ENCODE measurements around the gene TBC1D1. TPM values are rescaled to one million over a fixed set of nuclear protein-coding genes. Genes with fewer than 3 reads are reported as not detected.

The TBC1D1 gene
- total and polyA plus RNA-seq, 2 of the 8 experiments (the other 6 are each of a cell fraction or from before 2014, with no cell fraction given) = 96.9 to 162 TPM

DNA sequence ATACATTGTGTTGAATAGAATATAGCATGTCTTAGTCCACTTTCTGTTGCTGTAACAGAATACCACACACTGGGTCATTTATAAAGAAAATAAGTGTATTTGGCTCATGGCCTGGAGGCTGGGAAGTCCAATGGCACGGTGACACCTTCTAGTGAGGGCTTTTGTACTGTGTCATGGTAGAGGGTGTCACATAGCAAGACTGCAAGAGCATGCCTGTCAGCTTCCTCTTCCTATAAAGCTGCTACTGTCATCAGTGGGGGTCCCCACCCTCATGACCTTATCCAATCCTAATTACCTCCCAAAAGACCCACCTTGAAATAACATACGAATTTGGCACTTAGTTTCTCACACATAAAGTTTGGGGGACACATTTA, 262.5 kb downstream of the TBC1D1 start:
- TF ChIP-seq SP1 (IDR thresholded peaks at IDR 0.05; ENCODE audit: low read depth, low read length) (no peak), BRCA1 (IDR thresholded peaks at IDR 0.05; ENCODE audit: low read depth, low read length) (no peak), CTBP2 (IDR thresholded peaks at IDR 0.05; ENCODE audit: borderline replicate concordance, insufficient read depth, insufficient read length, low read length) (no peak)
- Histone ChIP-seq H3K27me3 (replicated peaks in 1 of 4; ENCODE audit: control insufficient read depth in 3 of 4, extremely low read depth in 1 of 4, insufficient read depth in 3 of 4, low read length in 3 of 4) (no peaks in the 10 kb centered on the region), H3K18ac (ENCODE audit: extremely low read depth, low read length) (no peak overlapping the region), H2BK5ac (ENCODE audit: low read depth, low read length) (no peak overlapping the region), H4K8ac (ENCODE audit: extremely low read depth, insufficient read depth, low read length) (no peak overlapping the region), H3K14ac (ENCODE audit: insufficient read length) (no peak overlapping the region), H3K4me2 (ENCODE audit: insufficient read depth in 1 of 2, low read depth in 2 of 2, low read length in 2 of 2) (no peak overlapping the region), H3K27ac (ENCODE audit: low read depth, low read length) (no peak overlapping the region), H2BK20ac (ENCODE audit: low read length) (no peak overlapping the region), H3K4me1 (replicated peaks in 1 of 4; ENCODE audit: control insufficient read depth in 3 of 4, insufficient read depth in 4 of 4, low read length in 3 of 4) (no peaks in the 10 kb centered on the region; a peak in 2 of 7 replicates), H4K5ac (ENCODE audit: insufficient read length, low read depth, low read length) (no peak overlapping the region), H4K91ac (replicated peaks; ENCODE audit: insufficient read length, low read length) (no peak overlapping the region), H3K79me1 (ENCODE audit: low read depth, low read length) (no peaks in the 10 kb centered on the region), H3K23me2 (ENCODE audit: low read depth, low read length) (no peaks in the 10 kb centered on the region), H3K36me3 (ENCODE audit: control insufficient read depth in 2 of 4, insufficient read depth in 4 of 4, low read length in 3 of 4) (no peaks in the 10 kb centered on the region), H2BK15ac (ENCODE audit: low read length) (no peak overlapping the region), H3K9me3 (ENCODE audit: insufficient read depth in 2 of 2, low read depth in 1 of 2, low read length in 1 of 2) (no peaks in the 10 kb centered on the region), H3K9ac (replicated peaks in 1 of 4; ENCODE audit: extremely low read depth in 1 of 4, low read depth in 3 of 4, low read length in 3 of 4) (no peak overlapping the region), H2BK12ac (ENCODE audit: low read depth, low read length) (no peak overlapping the region), H2AFZ (ENCODE audit: low read length) (no peak overlapping the region), H3K56ac (replicated peaks; ENCODE audit: insufficient read length, low read depth, low read length) (no peak overlapping the region), H4K20me1 (replicated peaks in 1 of 2; ENCODE audit: control insufficient read depth in 1 of 2, insufficient read depth in 2 of 2, low read length in 2 of 2) (no peaks in the 10 kb centered on the region), H3K23ac (ENCODE audit: insufficient read length) (no peak overlapping the region), H3K4me3 (ENCODE audit: extremely low read depth in 1 of 4, insufficient read depth in 2 of 4, low read depth in 3 of 4, low read length in 4 of 4) (no peak overlapping the region), H2BK120ac (replicated peaks; ENCODE audit: low read depth, low read length) (no peak overlapping the region), H2AK5ac (ENCODE audit: low read depth, low read length) (no peak overlapping the region), H3K79me2 (ENCODE audit: control insufficient read depth in 1 of 2, insufficient read depth in 2 of 2, low read length in 2 of 2) (no peaks in the 10 kb centered on the region), H3K4ac (replicated peaks; ENCODE audit: insufficient read length, low read depth, low read length) (no peak overlapping the region)
- DNase-seq (ENCODE audit: low read depth in 1 of 2, low spot score in 2 of 2) (no peak), FAIRE-seq (no peak)
- WGBS, 2 experiments (ENCODE audit: extremely low coverage in 1 of 2, insufficient coverage in 1 of 2, insufficient read length in 1 of 2, insufficient replicate concordance in 2 of 2, low coverage in 1 of 2, low lambda C conversion rate in 2 of 2, missing lambda C conversion rate in 1 of 2) = 74% methylated on average over 2 of the region's 2 CpGs; no CpG with 5 or more reads in 1 of the 2 experiments
- CTCF ChIA-PET (ENCODE audit: partially characterized antibody) = no interaction called here
- POLR2A ChIA-PET (ENCODE audit: partially characterized antibody) = no interaction called here
